ENCODE results near the gene C2orf80. TPM values are rescaled to one million over a fixed set of nuclear protein-coding genes. Genes with fewer than 3 reads are reported as not detected.
"Not testable (repeated sequence)": the region's sequence is repeated elsewhere in the genome, so short reads cannot be mapped to it uniquely, and the experiment has no call there.

C2orf80 gene
- total RNA-seq, 4 donors from 2014 or later = not detected

DNA sequence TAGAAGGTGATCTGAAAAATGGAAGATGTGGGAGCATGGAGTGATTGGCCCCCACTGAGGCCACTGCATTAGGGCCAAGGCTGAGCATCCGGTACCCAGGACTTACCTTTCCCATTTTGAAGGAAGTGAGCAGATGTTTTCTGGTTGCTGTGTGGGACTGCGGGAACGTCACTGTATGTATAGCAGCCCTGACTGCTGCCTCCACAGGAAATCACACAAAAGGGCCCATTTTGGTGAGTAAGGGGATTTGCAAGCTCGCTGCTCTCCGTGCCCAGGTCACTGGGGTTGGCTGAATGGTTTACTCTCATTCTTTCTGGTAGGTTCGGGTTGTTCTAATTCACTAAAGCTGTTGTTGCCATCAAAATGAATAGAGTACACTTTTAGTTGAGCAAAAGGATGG lies 43.8 kb downstream of the C2orf80 start, which contains the start of gene CRYGB:
TSS of gene CRYGB (minus strand) at position 153 of the 400 bp plus-strand sequence. CDS start at position 115, 38 bp downstream.
- 67 to 89% methylated on average over 3 to 5 of the region's 6 CpGs for WGBS, 2 donors (ENCODE audit: low coverage in 1 of 2)
- no peaks in the 10 kb centered on the region for H3K36me3 ChIP-seq
- no peaks in the 10 kb centered on the region for H3K4me1 ChIP-seq
- H3K27ac ChIP-seq = no peak within 1 kb of the TSS
- no peaks in the 10 kb centered on the region for H3K9me3 ChIP-seq
- peaks cover 7% of the 10 kb centered on the region for H3K27me3 ChIP-seq
- no peak for TF ChIP-seq POLR2AphosphoS5 (IDR thresholded peaks at IDR 0.05)
- TF ChIP-seq CTCF (IDR thresholded peaks at IDR 0.05) = no peak
- no peak for TF ChIP-seq EP300 (IDR thresholded peaks at IDR 0.05)
- TF ChIP-seq POLR2A (IDR thresholded peaks at IDR 0.05) = no peak
- no peak for ATAC-seq
- H3K4me3 ChIP-seq = no peak within 1 kb of the TSS

DNA sequence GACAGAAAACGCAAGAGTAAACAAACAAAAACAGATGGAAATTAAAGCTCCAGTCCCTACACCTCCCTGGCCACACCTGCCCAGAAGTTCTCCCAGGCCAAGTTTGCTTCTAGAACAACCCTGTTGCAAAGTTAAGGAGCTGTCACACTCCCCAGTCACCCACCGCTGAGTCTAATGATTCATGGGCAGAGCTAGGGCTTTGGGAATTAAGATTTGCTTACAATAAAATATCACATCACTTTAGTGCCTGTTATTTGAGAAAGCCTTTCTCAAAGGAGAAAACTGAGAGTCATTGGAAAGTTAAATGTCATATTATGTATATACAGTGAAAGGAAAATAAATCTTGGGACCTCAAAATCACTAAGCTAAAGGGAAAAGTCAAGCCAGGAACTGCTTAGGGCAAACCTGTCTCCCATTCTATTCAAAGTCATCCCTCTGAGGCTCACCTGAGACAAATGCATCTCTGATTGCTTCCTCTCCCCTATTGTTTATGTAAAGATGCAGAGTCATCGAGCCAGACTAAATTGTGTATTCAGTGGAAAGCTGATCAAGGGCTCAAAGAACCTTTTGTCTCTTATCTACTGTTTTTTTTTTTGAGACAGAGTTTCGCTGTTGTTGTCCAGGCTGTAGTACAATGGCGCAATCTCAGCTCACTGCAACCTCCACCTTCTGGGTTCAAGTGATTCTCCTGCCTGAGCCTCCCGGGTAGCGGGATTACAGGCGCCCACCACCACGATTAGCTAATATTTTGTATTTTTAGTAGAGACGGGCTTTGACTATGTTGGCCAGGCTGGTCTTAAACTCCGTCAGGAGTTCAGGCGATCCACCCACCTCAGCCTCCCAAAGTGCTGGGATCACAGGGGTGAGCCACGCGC lies 46.7 kb downstream of the C2orf80 start:
- 41 to 42% methylated on average over 3 to 6 of the region's 14 CpGs for WGBS, 2 donors (ENCODE audit: low coverage in 1 of 2)
- ATAC-seq = no peak

GRCh38 chr2:208142240-208142924 lies 47.4 kb downstream of the C2orf80 start:
- 25 to 30% methylated on average over 3 to 8 of the region's 8 CpGs for WGBS, 2 donors (ENCODE audit: low coverage in 1 of 2)
- Histone ChIP-seq H3K9me3 (no peaks in the 10 kb centered on the region), H3K27me3 (peaks cover 7% of the 10 kb centered on the region), H3K36me3 (no peaks in the 10 kb centered on the region), H3K4me3 (no peak overlapping the region), H3K27ac (no peak overlapping the region), H3K4me1 (peaks cover 0 to 2% (median 0%) of the 10 kb centered on the region in 3 donors)
- TF ChIP-seq CTCF (IDR thresholded peaks at IDR 0.05) (no peak), POLR2AphosphoS5 (IDR thresholded peaks at IDR 0.05) (no peak), EP300 (IDR thresholded peaks at IDR 0.05) (no peak), POLR2A (IDR thresholded peaks at IDR 0.05) (no peak)
- no peak for ATAC-seq

More for the DNA sequence above, 46.7 kb downstream of the C2orf80 start:
- Histone ChIP-seq H3K9me3 (no peaks in the 10 kb centered on the region), H3K27ac (no peak overlapping the region), H3K4me1 (no peaks in the 10 kb centered on the region), H3K27me3 (peaks cover 7% of the 10 kb centered on the region), H3K4me3 (no peak overlapping the region), H3K36me3 (no peaks in the 10 kb centered on the region)
- TF ChIP-seq POLR2A (IDR thresholded peaks at IDR 0.05) (no peak), EP300 (IDR thresholded peaks at IDR 0.05) (no peak), CTCF (IDR thresholded peaks at IDR 0.05) (no peak), POLR2AphosphoS5 (IDR thresholded peaks at IDR 0.05) (no peak)

GRCh38 chr2:208139447-208139846 lies 50.4 kb downstream of the C2orf80 start:
- H3K4me3 ChIP-seq = no peak overlapping the region
- no peak for ATAC-seq
- no peaks in the 10 kb centered on the region for H3K9me3 ChIP-seq
- H3K36me3 ChIP-seq = no peaks in the 10 kb centered on the region
- WGBS, 2 donors (ENCODE audit: low coverage in 1 of 2) = 83 to 97% methylated on average over 7 to 9 of the region's 18 CpGs
- no peak overlapping the region for H3K27ac ChIP-seq
- TF ChIP-seq POLR2AphosphoS5 (IDR thresholded peaks at IDR 0.05) (no peak), POLR2A (IDR thresholded peaks at IDR 0.05) (no peak), EP300 (IDR thresholded peaks at IDR 0.05) (no peak), CTCF (IDR thresholded peaks at IDR 0.05) (no peak)
- no peaks in the 10 kb centered on the region for H3K27me3 ChIP-seq
- peaks cover 0 to 26% (median 5%) of the 10 kb centered on the region in 3 donors for H3K4me1 ChIP-seq

GRCh38 chr2:208138334-208138733 lies 51.5 kb downstream of the C2orf80 start:
- peaks cover 0 to 26% (median 5%) of the 10 kb centered on the region in 3 donors for H3K4me1 ChIP-seq
- H3K9me3 ChIP-seq, H3K27me3 ChIP-seq, H3K27ac ChIP-seq, ATAC-seq, H3K4me3 ChIP-seq, H3K36me3 ChIP-seq: not testable (repeated sequence)
- 93 to 100% methylated on average over 5 to 7 of the region's 7 CpGs for WGBS, 2 donors (ENCODE audit: low coverage in 1 of 2)

Data from gastroesophageal sphincter (tissue), 4 donors.